ENCODE data around the gene P4HB. TPM values are rescaled to one million over a fixed set of nuclear protein-coding genes. Genes with fewer than 3 reads are reported as not detected.

The P4HB gene
- total RNA-seq, 4 donors from 2014 or later = 385 to 594 (median 472) TPM

DNA sequence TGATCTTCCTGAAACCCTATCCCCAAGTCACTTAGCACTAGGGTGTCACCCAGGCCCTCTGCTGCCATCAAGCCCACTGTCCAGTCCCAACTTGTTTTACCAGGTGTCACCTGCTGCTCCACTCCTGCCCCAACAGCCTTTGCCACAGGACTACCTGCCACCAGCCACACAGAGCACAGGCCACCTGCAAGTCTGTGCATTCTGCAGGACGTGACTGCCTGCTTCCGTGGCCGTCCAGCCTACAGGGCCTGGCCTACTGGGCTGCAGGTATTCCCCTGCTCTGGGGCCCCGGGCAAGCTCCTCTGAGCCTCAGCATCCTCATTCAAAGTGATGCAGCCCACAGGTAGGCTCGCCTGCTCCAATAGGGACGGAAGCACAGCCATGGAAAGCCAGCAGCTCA, 30.5 kb downstream of the P4HB start:
- TF ChIP-seq EP300 (IDR thresholded peaks at IDR 0.05) = no peak
- TF ChIP-seq, protein P1, sequence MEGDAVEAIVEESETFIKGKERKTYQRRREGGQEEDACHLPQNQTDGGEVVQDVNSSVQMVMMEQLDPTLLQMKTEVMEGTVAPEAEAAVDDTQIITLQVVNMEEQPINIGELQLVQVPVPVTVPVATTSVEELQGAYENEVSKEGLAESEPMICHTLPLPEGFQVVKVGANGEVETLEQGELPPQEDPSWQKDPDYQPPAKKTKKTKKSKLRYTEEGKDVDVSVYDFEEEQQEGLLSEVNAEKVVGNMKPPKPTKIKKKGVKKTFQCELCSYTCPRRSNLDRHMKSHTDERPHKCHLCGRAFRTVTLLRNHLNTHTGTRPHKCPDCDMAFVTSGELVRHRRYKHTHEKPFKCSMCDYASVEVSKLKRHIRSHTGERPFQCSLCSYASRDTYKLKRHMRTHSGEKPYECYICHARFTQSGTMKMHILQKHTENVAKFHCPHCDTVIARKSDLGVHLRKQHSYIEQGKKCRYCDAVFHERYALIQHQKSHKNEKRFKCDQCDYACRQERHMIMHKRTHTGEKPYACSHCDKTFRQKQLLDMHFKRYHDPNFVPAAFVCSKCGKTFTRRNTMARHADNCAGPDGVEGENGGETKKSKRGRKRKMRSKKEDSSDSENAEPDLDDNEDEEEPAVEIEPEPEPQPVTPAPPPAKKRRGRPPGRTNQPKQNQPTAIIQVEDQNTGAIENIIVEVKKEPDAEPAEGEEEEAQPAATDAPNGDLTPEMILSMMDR (IDR thresholded peaks at IDR 0.05) = no peak
- no peak for TF ChIP-seq POLR2A (IDR thresholded peaks at IDR 0.05)

GRCh38 chr17:81828656-81829055, 31.7 kb downstream of the P4HB start:
- Histone ChIP-seq H3K27me3 (no peaks in the 10 kb centered on the region), H3K4me3 (no peak overlapping the region), H3K9me3 (no peaks in the 10 kb centered on the region), H3K36me3 (peaks cover 0 to 26% (median 0%) of the 10 kb centered on the region in 3 donors), H3K4me1 (peaks cover 0 to 47% (median 15%) of the 10 kb centered on the region in 4 donors), H3K27ac (peak overlapping the region in 1 of 4 donors; percentile 36)
- TF ChIP-seq, protein P1 (IDR thresholded peaks at IDR 0.05) = no peak
- TF ChIP-seq POLR2A (IDR thresholded peaks at IDR 0.05) (no peak), EP300 (IDR thresholded peaks at IDR 0.05) (no peak)
- DNase-seq (ENCODE audit: low spot score in 2 of 2) = no peak
- WGBS, 2 donors = 42 to 65% methylated on average over 7 of the region's 7 CpGs

More for the DNA sequence above, 30.5 kb downstream of the P4HB start:
- Histone ChIP-seq H3K27me3 (no peaks in the 10 kb centered on the region), H3K27ac (peak overlapping the region in 1 of 4 donors; percentile 36), H3K4me1 (peaks cover 0 to 57% (median 20%) of the 10 kb centered on the region in 4 donors), H3K36me3 (peaks cover 0 to 14% (median 0%) of the 10 kb centered on the region in 3 donors), H3K9me3 (no peaks in the 10 kb centered on the region), H3K4me3 (no peak overlapping the region)
- DNase-seq (ENCODE audit: low spot score in 2 of 2) = no peak
- 90% methylated on average over 6 of the region's 6 CpGs for WGBS, 2 donors

GRCh38 chr17:81825841-81826466, 34.4 kb downstream of the P4HB start:
- peaks cover 0 to 55% (median 6%) of the 10 kb centered on the region in 4 donors for H3K4me1 ChIP-seq
- 81 to 83% methylated on average over 11 of the region's 11 CpGs for WGBS, 2 donors

GRCh38 chr17:81824595-81824994, 35.7 kb downstream of the P4HB start:
- no peak for DNase-seq (ENCODE audit: low spot score in 2 of 2)
- TF ChIP-seq, protein P1 (IDR thresholded peaks at IDR 0.05) = no peak
- TF ChIP-seq POLR2A (IDR thresholded peaks at IDR 0.05) (no peak), EP300 (IDR thresholded peaks at IDR 0.05) (no peak)
- WGBS, 2 donors = 63 to 87% methylated on average over 5 to 9 of the region's 11 CpGs

More at GRCh38 chr17:81825841-81826466, 34.4 kb downstream of the P4HB start:
- Histone ChIP-seq H3K36me3 (peaks cover 0 to 52% (median 0%) of the 10 kb centered on the region in 3 donors), H3K27ac (no peak overlapping the region), H3K27me3 (no peaks in the 10 kb centered on the region), H3K9me3 (no peaks in the 10 kb centered on the region), H3K4me3 (no peak overlapping the region)
- no peak for TF ChIP-seq EP300 (IDR thresholded peaks at IDR 0.05)
- no peak for TF ChIP-seq POLR2A (IDR thresholded peaks at IDR 0.05)
- TF ChIP-seq, protein P1 (IDR thresholded peaks at IDR 0.05) = no peak
- DNase-seq (ENCODE audit: low spot score in 2 of 2) = no peak

DNA sequence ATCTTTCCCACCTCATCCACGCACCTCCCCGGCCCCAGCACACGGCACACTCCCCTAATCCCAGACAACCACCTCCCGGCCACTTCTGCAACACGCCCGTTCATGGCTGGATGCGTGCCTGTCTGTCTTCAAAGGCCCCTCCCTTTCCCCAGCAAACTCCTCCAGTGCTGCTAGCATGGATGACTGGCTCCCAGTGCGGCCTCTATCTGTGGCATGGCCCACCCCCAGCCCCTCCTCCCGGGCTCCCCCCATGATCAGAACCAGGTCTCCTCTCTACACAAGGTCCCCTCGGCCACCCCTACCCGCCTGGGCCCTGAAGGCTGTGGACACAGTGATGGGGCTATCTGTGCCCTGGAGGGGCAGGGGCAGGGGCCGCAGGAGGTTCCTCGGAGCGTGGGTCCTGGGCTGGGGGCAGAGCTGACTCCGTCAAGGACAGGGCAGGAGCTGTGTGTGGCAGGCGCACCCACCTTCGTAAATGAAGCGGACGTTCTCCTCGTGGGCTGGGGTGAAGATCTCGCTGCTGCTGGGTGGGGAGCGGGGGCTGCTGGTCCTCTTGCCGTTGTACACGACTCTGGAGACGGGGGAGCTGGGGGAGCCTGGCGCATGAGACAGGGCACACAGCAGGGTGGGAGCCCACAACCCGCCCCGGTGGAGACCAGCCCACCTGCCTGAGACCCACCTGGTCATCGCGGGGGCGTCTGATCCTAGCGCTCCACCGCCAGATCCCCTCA, 36.4 kb downstream of the P4HB start:
- H3K27me3 ChIP-seq = no peaks in the 10 kb centered on the region
- DNase-seq (ENCODE audit: low spot score in 2 of 2) = no peak
- WGBS, 2 donors = 88 to 90% methylated on average over 26 to 32 of the region's 33 CpGs
- peaks cover 0 to 46% (median 0%) of the 10 kb centered on the region in 3 donors for H3K36me3 ChIP-seq
- no peak overlapping the region for H3K4me3 ChIP-seq
- H3K9me3 ChIP-seq = no peaks in the 10 kb centered on the region
- TF ChIP-seq EP300 (IDR thresholded peaks at IDR 0.05) (no peak), POLR2A (IDR thresholded peaks at IDR 0.05) (no peak)
- TF ChIP-seq, protein P1 (IDR thresholded peaks at IDR 0.05) = no peak
- no peak overlapping the region for H3K27ac ChIP-seq
- H3K4me1 ChIP-seq = peaks cover 0 to 41% (median 6%) of the 10 kb centered on the region in 4 donors

More at GRCh38 chr17:81824595-81824994, 35.7 kb downstream of the P4HB start:
- no peaks in the 10 kb centered on the region for H3K27me3 ChIP-seq
- H3K4me3 ChIP-seq = no peak overlapping the region
- H3K4me1 ChIP-seq = peaks cover 0 to 47% (median 6%) of the 10 kb centered on the region in 4 donors
- H3K9me3 ChIP-seq = no peaks in the 10 kb centered on the region
- peaks cover 0 to 47% (median 0%) of the 10 kb centered on the region in 3 donors for H3K36me3 ChIP-seq
- no peak overlapping the region for H3K27ac ChIP-seq

Data from tibial nerve (tissue), 4 donors.